ENCODE data around the gene TSHR.

Gene TSHR

DNA sequence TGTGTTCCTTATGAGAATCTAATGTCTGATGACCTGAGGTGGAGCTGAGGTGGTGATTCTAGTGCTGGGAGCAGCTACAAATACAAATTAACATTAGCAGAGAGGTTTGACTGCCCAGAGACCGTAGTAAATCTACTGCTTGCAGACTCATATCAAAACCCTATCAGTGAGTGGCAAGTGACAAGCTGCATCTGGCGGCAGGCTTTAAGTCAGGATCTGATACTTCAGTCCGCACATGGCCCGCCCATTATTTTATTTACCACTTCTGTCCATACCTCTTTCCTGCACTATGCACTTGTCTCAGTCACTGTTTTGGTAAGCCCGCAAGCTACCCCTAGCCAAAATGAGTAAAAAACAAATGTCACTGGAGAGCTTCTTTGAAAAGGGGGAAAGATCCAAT is 25.3 kb upstream of the TSHR start:
- H3K4me3 ChIP-seq (ENCODE audit: insufficient read depth, low read depth, low read length) = no peak overlapping the region
- no peaks in the 10 kb centered on the region for H3K27me3 ChIP-seq (ENCODE audit: control insufficient read depth, insufficient read depth, low read length, poor library complexity, severe bottlenecking)
- no peaks in the 10 kb centered on the region for H3K4me1 ChIP-seq (ENCODE audit: control insufficient read depth, insufficient read depth, low read length)
- no peaks in the 10 kb centered on the region for H3K36me3 ChIP-seq (ENCODE audit: control insufficient read depth, insufficient read depth, low read length)
- WGBS, 2 experiments = 96 to 98% methylated on average over 5 of the region's 5 CpGs
- no peak overlapping the region for H3K27ac ChIP-seq (ENCODE audit: insufficient read depth, low read depth, low read length, poor library complexity, severe bottlenecking)
- H3K9me3 ChIP-seq (ENCODE audit: control insufficient read depth, low read length) = no peaks in the 10 kb centered on the region

DNA sequence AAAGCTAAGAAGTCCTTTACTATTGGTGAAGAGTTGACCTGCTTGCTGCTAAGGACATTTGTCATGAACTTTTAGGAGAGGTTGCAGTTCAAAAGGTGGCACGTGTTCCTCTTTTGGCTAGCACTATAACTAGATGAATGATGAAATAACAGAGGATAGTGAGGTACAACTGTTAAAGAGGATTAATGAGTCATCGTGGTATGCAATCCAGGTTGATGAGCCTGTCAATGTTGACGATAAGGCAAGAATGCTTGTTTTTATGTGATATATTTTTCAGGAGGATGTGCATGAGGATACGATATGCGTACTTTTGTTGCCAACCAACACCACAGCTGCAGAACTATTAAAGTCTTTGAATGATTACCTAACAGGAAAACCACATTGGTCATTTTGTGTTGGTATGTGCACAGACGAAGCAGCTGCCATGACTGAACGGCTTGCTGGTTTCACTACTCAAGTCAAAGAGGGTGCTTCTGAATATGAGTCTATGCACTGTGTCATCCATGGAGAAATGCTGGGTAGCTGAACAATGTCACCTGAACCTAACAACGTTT is 24.5 kb upstream of the TSHR start:
- Histone ChIP-seq H3K27me3 (ENCODE audit: control insufficient read depth, insufficient read depth, low read length, poor library complexity, severe bottlenecking) (no peaks in the 10 kb centered on the region), H3K9me3 (ENCODE audit: control insufficient read depth, low read length) (no peaks in the 10 kb centered on the region), H3K36me3 (ENCODE audit: control insufficient read depth, insufficient read depth, low read length) (no peaks in the 10 kb centered on the region), H3K4me1 (ENCODE audit: control insufficient read depth, insufficient read depth, low read length) (no peaks in the 10 kb centered on the region), H3K27ac (ENCODE audit: insufficient read depth, low read depth, low read length, poor library complexity, severe bottlenecking) (no peak overlapping the region), H3K4me3 (ENCODE audit: insufficient read depth, low read depth, low read length) (no peak overlapping the region)
- WGBS, 2 experiments = 93 to 94% methylated on average over 8 of the region's 8 CpGs

DNA sequence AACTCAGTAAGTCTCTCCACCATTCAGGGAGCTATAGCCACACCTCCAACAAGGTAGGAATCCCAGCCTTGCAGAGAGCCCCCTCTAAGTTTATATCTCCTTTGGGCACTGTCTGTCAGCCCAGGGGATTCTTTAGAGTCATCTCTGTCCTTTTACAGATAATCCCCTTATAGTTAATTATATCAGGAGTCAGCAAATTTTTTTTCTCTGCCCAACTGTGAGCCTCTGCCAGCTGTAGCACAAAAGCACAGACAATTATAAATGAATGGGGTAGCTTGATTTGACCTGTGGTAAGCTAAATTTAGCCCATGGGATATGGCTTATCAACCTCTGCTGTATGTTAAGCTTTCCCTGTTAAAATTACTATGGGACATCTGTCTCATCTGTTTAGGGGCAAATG is 22.1 kb upstream of the TSHR start:
- no peaks in the 10 kb centered on the region for H3K36me3 ChIP-seq (ENCODE audit: control insufficient read depth, insufficient read depth, low read length)
- no peak overlapping the region for H3K4me3 ChIP-seq (ENCODE audit: insufficient read depth, low read depth, low read length)
- no peaks in the 10 kb centered on the region for H3K9me3 ChIP-seq (ENCODE audit: control insufficient read depth, low read length)
- no peaks in the 10 kb centered on the region for H3K27me3 ChIP-seq (ENCODE audit: control insufficient read depth, insufficient read depth, low read length, poor library complexity, severe bottlenecking)
- no peak overlapping the region for H3K27ac ChIP-seq (ENCODE audit: insufficient read depth, low read depth, low read length, poor library complexity, severe bottlenecking)
- no peaks in the 10 kb centered on the region for H3K4me1 ChIP-seq (ENCODE audit: control insufficient read depth, insufficient read depth, low read length)

DNA sequence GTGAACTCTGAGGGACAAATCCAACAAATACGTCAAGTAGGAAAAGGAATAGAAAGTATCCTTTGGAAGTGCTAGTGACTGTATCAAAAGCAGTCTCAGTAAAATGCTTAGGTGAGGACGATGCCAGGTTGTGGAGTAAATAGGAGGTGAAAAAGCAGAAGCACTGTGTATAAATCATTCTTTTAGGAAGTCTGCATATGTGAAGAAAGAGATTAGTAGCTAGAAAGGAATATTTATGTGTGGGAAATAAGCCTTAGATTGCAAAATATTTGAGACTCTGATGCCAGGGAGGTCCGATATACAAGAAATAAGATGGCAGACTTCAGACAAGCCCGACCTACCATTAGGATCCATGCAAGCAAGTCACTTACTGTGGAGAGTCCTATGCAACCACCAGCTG is 21.7 kb upstream of the TSHR start:
- Histone ChIP-seq H3K36me3 (ENCODE audit: control insufficient read depth, insufficient read depth, low read length) (no peaks in the 10 kb centered on the region), H3K9me3 (ENCODE audit: control insufficient read depth, low read length) (no peaks in the 10 kb centered on the region), H3K27ac (ENCODE audit: insufficient read depth, low read depth, low read length, poor library complexity, severe bottlenecking) (no peak overlapping the region), H3K4me3 (ENCODE audit: insufficient read depth, low read depth, low read length) (no peak overlapping the region), H3K4me1 (ENCODE audit: control insufficient read depth, insufficient read depth, low read length) (no peaks in the 10 kb centered on the region), H3K27me3 (ENCODE audit: control insufficient read depth, insufficient read depth, low read length, poor library complexity, severe bottlenecking) (no peaks in the 10 kb centered on the region)
- WGBS, 2 experiments = 91 to 93% methylated on average over 4 of the region's 4 CpGs

DNA sequence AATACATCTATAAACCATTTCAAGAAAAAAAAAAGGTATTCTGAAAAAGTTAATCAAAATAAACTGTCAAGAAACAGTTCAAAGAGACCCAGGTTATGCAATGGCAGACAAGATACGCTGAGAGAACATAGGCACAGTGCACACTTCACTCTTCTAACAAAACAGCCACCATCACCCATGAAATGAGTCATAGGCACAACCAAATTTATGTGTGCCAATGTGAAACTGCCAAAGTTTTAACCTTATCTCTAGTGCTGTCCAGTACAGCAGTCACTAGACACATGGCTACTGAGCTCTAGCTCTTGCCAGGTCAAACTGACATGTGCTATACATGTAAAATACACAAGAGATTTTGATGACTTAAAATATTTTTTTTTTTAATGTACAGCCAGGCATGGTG is 15.3 kb upstream of the TSHR start:
- H3K36me3 ChIP-seq (ENCODE audit: control insufficient read depth, insufficient read depth, low read length) = no peaks in the 10 kb centered on the region
- WGBS, 2 experiments = 94 to 96% methylated on average over 1 of the region's 1 CpG

DNA sequence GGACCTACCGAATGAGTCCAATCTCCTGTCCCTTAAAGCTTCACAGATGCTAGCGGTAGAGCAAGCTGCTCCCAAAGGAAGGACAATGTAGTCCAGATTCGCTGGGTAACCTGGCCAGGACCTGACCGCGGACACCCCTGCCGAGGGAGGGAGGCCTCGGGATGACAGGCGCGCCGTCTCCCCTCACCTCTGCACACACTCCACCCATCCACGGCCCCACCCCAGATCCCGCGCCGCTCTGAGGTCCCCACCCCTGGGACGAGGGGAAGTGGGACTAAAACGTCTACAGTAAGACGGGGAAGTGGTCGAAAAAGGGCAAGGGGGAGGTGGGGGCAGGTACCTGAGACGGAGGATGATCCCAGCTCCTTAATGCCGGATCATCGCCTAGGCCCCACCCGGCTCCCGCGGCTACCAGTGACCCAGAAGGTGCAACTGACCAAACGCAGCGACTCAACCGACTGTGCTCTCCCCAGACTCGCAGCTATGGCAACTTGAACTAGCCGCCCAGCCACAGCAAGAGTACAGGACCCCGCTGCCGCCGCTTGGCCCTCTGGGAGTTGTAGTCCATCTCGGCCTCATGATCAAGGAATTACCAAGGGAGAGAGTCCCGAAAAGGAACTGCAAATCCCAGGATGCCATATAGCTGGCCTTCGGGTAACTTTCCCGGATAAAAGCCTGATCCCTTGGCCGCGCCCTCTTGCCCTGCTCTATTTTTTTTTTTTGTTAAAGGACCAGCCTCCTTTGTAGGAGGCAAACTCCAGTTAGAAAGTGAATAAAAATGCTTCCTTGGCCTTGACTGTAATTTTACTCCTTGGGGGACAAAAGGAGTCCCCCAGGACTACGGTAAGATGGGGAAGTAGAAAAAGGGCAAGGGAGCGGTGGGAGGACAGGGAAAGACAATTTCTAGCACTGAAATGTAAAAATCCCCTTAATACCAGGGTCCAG is 13.9 kb upstream of the TSHR start, which contains the start of gene CEP128:
Gene CEP128, minus strand, starts transcription at position 498 of the 945 bp plus-strand sequence.
- Histone ChIP-seq H3K27me3 (ENCODE audit: control insufficient read depth, insufficient read depth, low read length, poor library complexity, severe bottlenecking) (no peaks in the 10 kb centered on the region), H3K4me1 (ENCODE audit: control insufficient read depth, insufficient read depth, low read length) (no peaks in the 10 kb centered on the region), H3K27ac (ENCODE audit: insufficient read depth, low read depth, low read length, poor library complexity, severe bottlenecking) (no peak within 1 kb of the TSS), H3K36me3 (ENCODE audit: control insufficient read depth, insufficient read depth, low read length) (no peaks in the 10 kb centered on the region), H3K9me3 (ENCODE audit: control insufficient read depth, low read length) (no peaks in the 10 kb centered on the region), H3K4me3 (ENCODE audit: insufficient read depth, low read depth, low read length) (peak within 1 kb of the TSS; percentile 97)
- WGBS, 2 experiments = 1 to 2% methylated on average over 39 to 40 of the region's 40 CpGs

More for the DNA sequence above, 15.3 kb upstream of the TSHR start:
- no peaks in the 10 kb centered on the region for H3K27me3 ChIP-seq (ENCODE audit: control insufficient read depth, insufficient read depth, low read length, poor library complexity, severe bottlenecking)
- H3K4me3 ChIP-seq (ENCODE audit: insufficient read depth, low read depth, low read length) = no peak overlapping the region
- H3K27ac ChIP-seq (ENCODE audit: insufficient read depth, low read depth, low read length, poor library complexity, severe bottlenecking) = no peak overlapping the region
- no peaks in the 10 kb centered on the region for H3K9me3 ChIP-seq (ENCODE audit: control insufficient read depth, low read length)
- no peaks in the 10 kb centered on the region for H3K4me1 ChIP-seq (ENCODE audit: control insufficient read depth, insufficient read depth, low read length)

DNA sequence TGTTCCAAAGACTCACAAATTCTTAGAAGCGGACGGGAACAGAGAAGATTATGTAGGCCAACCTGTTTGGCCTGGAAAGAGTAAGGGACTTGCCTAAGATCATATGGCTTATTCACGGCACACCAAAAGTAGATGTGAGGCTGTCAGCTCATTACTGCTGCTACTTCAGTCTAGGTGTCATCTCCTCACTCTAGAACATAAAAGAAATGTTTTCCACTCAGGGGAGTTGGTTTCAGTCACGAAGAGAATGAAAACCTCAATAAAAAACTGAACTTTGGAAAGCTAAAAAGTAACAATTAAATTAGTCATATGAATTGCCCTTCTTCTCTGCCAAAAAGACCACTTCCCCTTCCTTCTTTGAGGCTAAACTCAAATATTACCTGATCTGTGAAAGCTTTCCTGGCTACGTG is 13.2 kb upstream of the TSHR start:
- peak overlapping the region; percentile 97 for H3K4me3 ChIP-seq (ENCODE audit: insufficient read depth, low read depth, low read length)
- H3K27me3 ChIP-seq (ENCODE audit: control insufficient read depth, insufficient read depth, low read length, poor library complexity, severe bottlenecking) = no peaks in the 10 kb centered on the region
- no peaks in the 10 kb centered on the region for H3K36me3 ChIP-seq (ENCODE audit: control insufficient read depth, insufficient read depth, low read length)
- no peaks in the 10 kb centered on the region for H3K9me3 ChIP-seq (ENCODE audit: control insufficient read depth, low read length)
- H3K4me1 ChIP-seq (ENCODE audit: control insufficient read depth, insufficient read depth, low read length) = no peaks in the 10 kb centered on the region
- H3K27ac ChIP-seq (ENCODE audit: insufficient read depth, low read depth, low read length, poor library complexity, severe bottlenecking) = no peak overlapping the region
- WGBS, 2 experiments = 55 to 70% methylated on average over 4 to 5 of the region's 5 CpGs

DNA sequence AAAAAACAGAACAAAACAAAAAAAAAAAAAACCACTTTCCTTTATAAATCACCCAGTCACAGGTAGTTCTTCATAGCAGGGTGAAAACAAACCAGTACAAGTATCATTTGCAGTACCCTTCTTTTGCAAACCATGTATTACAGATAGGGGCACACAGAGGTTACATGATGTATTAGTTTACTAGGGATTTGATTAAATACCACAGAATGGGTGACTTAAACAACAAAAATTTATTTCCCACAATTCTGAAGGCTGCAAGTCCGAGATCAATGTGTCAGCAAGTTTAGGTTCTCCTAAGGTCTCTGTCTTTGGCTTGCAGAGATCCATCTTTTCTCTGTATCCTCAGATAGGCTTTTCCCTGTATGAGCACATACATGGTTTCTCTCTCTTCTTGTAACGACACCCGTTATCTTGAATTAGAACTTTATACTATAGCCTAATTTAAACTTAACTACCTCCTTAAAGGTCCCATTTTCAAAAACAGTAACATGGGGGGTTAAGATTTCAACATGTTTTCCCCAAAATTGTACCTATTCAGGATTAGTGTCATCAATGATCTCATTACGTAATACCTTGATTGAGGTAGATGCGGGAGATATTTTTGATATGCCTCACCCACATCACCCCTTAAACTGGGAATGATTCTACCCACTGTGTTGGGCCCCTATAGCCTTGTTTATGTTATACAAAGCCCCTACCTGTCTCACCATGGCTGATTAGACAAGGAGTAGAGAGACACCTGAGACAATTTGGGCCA is 10.4 kb upstream of the TSHR start:
- 92% methylated on average over 5 of the region's 5 CpGs for WGBS, 2 experiments
- H3K4me3 ChIP-seq (ENCODE audit: insufficient read depth, low read depth, low read length) = no peak overlapping the region
- no peak overlapping the region for H3K27ac ChIP-seq (ENCODE audit: insufficient read depth, low read depth, low read length, poor library complexity, severe bottlenecking)
- H3K36me3 ChIP-seq (ENCODE audit: control insufficient read depth, insufficient read depth, low read length) = no peaks in the 10 kb centered on the region
- H3K27me3 ChIP-seq (ENCODE audit: control insufficient read depth, insufficient read depth, low read length, poor library complexity, severe bottlenecking) = no peaks in the 10 kb centered on the region
- no peaks in the 10 kb centered on the region for H3K4me1 ChIP-seq (ENCODE audit: control insufficient read depth, insufficient read depth, low read length)
- H3K9me3 ChIP-seq (ENCODE audit: control insufficient read depth, low read length) = no peaks in the 10 kb centered on the region

DNA sequence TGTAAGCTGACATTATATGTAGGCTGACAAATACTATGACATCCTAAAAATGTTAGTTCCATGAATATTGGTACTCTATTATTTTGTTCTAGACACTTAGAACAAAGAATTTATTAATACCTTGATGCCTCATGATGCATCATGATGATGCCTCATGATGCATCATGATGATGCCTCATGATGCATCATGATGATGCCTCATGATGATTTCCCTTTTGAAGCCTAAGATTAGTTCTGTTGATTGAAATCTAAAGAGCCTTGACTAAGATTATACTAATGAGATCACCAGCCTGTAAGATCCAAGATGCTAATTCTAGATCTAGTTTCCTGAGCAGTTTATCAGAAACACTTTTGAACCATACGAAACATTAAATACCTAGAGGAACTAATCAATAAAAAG is 9.2 kb upstream of the TSHR start:
- H3K27ac ChIP-seq (ENCODE audit: insufficient read depth, low read depth, low read length, poor library complexity, severe bottlenecking) = no peak overlapping the region
- H3K4me1 ChIP-seq (ENCODE audit: control insufficient read depth, insufficient read depth, low read length) = no peaks in the 10 kb centered on the region
- H3K36me3 ChIP-seq (ENCODE audit: control insufficient read depth, insufficient read depth, low read length) = no peaks in the 10 kb centered on the region
- WGBS, 2 experiments = 71 to 87% methylated on average over 1 of the region's 1 CpG
- H3K27me3 ChIP-seq (ENCODE audit: control insufficient read depth, insufficient read depth, low read length, poor library complexity, severe bottlenecking) = no peaks in the 10 kb centered on the region
- H3K4me3 ChIP-seq (ENCODE audit: insufficient read depth, low read depth, low read length) = no peak overlapping the region
- no peaks in the 10 kb centered on the region for H3K9me3 ChIP-seq (ENCODE audit: control insufficient read depth, low read length)

DNA sequence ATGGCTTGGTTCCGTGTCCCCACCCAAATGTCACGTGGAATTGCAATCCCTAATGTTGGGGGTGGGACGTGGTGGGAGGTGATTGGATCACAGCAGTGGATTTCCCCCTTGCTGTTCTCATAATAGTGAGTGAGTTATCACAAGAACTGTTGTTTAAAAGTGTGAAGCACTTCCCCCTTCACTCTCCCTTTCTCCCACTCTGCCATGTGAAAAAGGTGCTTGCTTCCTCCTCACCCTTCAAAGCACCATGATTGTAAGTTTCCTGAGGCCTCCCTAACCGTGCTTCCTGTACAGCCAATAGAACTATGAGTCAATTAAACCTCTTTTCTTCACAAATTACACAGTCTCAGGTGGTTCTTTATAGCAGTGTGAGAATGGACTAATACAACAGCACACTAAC is 8.6 kb upstream of the TSHR start:
- Histone ChIP-seq H3K4me3 (ENCODE audit: insufficient read depth, low read depth, low read length) (no peak overlapping the region), H3K27me3 (ENCODE audit: control insufficient read depth, insufficient read depth, low read length, poor library complexity, severe bottlenecking) (no peaks in the 10 kb centered on the region), H3K9me3 (ENCODE audit: control insufficient read depth, low read length) (no peaks in the 10 kb centered on the region), H3K4me1 (ENCODE audit: control insufficient read depth, insufficient read depth, low read length) (no peaks in the 10 kb centered on the region), H3K36me3 (ENCODE audit: control insufficient read depth, insufficient read depth, low read length) (no peaks in the 10 kb centered on the region), H3K27ac (ENCODE audit: insufficient read depth, low read depth, low read length, poor library complexity, severe bottlenecking) (no peak overlapping the region)
- WGBS, 2 experiments = 84 to 91% methylated on average over 4 of the region's 4 CpGs

Measured in ectodermal cell (in vitro differentiated cells).